ENCODE results near the gene GSTM2.
A peak's percentile ranks its signal among the peaks of the same experiment; 100 is the strongest.

Gene GSTM2

DNA sequence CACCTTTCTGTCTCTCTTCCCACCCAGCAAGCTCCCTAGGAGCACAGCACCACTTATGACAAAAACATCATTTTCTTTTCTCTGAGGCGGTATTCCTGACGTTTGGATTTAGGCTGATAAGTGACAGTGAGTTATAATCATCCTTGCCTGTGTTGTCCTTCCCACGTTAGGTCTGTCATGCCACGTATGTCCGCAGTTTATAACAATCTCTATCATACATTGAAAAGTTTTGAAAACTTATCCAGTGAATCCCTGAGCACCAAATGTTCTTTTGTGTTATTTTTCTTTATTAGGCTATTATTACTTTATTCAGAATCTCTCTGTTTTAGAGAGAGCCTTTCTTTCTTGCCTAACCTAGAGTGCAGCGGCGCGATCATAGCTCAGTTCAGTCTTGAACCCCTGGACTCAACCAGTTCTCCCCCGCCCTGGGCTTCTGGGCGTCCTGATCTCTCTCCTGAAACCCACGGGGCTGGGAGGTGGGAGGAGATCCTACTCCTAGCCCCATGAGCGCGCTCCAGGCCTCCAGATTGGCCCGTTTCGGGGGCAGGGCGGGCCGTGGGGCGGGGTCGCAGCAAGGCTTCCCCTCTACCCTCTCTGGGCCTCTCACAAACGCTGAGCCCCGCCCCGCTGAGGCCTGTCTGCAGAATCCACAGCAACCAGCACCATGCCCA is at the start of gene GSTM2:
Gene GSTM2 (plus strand): TSS at position 606 of the 671 bp plus-strand sequence. CDS start 59 bp downstream, at position 665.
- DNase-seq (ENCODE audit: low read depth), result peak; percentile 51

- no peak for DNase-seq (ENCODE audit: low read depth)
Measured at GRCh38 chr1:109618661-109619575, 48.9 kb upstream of the GSTM2 start.

- peak; percentile 65 for DNase-seq (ENCODE audit: low read depth)
Measured at GRCh38 chr1:109619576-109620400, 48.1 kb upstream of the GSTM2 start, which contains the start of the genes AMPD2 and GNAT2. Gene AMPD2, plus strand, starts transcription at chr1:109619837. Its CDS starts 1,339 bp downstream, at chr1:109621176. Gene GNAT2, minus strand, starts transcription at chr1:109619616. Its CDS starts 6,746 bp downstream, at chr1:109612870.

- DNase-seq (ENCODE audit: low read depth), result no peak
Measured at GRCh38 chr1:109620401-109620791, 47.5 kb upstream of the GSTM2 start.

DNA sequence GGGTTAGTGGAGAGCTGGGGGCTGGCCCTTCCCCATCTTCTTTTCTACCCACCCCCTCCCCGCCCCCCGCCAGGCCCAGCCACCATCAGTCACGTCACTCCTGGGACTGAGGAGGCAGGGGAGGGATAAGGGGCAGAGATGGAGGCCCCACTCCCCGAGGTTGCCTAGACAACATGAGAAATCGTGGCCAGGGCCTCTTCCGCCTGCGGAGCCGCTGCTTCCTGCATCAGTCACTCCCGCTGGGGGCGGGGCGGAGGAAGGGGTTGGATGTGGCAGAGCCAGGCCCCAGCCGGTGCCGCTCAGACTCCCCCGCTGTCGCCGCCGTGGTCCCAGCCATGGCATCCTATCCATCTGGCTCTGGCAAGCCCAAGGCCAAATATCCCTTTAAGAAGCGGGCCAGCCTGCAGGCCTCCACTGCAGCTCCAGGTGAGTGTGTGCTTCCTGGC is 47.0 kb upstream of the GSTM2 start:
- DNase-seq (ENCODE audit: low read depth), result peak; percentile 93

- no peak for DNase-seq (ENCODE audit: low read depth)
Measured at GRCh38 chr1:109621379-109622136, 46.3 kb upstream of the GSTM2 start.

GRCh38 chr1:109622137-109622892 is 45.5 kb upstream of the GSTM2 start:
- DNase-seq (ENCODE audit: low read depth), result no peak

DNA sequence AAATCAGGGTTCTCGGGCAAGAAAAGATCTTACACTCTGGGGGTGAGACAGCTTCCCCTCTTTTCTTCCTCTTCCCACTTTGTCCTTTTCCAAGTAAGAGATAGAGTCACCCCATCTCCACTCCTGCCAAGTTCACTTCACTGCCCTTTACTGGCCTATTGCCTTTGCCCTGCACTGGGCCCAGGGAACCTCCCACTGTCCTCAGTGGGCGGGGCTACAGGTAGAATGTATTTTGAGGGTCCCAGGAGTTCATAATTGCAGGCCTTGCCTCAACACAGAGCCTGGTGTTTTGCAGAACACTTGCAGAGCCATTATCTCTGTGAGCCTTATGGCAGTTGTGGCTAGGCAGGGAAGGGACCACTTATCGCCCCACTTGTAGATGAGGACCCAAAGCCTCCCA is 45.0 kb upstream of the GSTM2 start:
- DNase-seq (ENCODE audit: low read depth), result no peak

DNA sequence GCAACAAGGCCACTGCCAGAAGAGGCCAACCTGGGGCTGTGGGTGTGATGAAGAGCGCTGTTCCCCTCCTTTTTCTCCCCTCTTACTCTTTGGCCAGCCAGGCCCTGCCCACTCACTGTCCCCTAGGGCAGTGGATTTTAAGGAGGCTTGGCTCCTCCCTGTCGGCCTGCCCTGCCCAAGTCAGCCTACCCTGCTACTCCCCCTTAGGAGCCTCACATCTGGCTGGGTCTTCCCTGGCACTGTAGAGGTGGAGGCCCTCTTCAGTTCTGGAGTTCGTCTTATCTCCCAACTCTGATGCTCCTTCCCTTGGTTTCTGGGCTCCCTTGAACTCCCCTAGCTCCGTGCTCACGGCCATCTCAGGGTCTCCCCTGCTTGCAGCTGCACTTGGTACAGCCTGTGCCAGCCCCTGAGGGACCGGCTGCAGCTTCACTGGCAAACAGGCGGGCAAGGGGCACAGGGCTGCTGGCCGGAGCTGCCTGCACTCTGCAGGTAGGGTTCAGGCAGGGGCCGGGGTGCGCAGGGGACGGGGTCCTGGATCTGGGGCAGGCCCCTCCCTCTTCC is 44.2 kb upstream of the GSTM2 start:
- no peak for DNase-seq (ENCODE audit: low read depth)

DNA sequence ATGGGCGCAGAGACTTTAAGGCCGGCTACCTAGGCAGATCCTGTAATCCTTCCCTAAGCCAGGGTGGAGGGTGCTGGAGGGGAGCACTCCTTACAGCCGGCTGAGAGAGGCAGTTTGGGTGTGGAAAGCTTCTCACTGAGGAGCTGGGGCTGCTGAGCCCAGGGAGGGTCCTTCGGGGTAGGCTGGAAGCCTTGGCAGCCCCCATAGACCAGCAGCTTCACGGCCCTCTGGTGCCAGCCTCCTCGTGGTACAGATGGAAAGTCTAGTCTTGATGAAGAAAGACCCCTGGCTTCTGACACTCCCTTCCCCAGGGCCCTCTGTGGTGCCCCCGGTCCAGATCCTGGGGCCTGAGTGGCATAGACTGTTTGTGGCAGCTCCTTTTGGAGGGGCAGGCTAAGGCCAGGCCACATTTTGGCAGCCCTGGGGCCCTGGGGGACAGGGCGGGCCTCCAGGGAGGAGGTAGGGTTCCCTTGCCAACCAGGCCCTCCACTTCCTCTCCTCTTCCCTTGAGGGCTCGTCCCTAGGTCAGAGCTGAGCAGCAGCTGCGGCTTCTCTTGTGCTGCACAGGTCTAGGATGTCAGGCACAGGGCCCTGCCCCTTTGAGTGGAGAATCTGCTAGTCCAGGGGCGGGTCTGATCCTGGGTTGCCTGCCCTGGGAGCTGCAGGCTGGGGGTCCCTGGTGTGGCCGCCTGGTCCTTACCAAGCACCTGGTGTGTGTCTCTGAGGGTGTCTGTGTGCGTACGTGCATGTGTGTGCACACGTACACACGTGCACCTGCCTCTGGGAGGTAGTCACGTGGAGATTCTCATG is 43.5 kb upstream of the GSTM2 start:
- no peak for DNase-seq (ENCODE audit: low read depth)

GRCh38 chr1:109625176-109625575 is 42.7 kb upstream of the GSTM2 start:
- no peak for DNase-seq (ENCODE audit: low read depth)

DNA sequence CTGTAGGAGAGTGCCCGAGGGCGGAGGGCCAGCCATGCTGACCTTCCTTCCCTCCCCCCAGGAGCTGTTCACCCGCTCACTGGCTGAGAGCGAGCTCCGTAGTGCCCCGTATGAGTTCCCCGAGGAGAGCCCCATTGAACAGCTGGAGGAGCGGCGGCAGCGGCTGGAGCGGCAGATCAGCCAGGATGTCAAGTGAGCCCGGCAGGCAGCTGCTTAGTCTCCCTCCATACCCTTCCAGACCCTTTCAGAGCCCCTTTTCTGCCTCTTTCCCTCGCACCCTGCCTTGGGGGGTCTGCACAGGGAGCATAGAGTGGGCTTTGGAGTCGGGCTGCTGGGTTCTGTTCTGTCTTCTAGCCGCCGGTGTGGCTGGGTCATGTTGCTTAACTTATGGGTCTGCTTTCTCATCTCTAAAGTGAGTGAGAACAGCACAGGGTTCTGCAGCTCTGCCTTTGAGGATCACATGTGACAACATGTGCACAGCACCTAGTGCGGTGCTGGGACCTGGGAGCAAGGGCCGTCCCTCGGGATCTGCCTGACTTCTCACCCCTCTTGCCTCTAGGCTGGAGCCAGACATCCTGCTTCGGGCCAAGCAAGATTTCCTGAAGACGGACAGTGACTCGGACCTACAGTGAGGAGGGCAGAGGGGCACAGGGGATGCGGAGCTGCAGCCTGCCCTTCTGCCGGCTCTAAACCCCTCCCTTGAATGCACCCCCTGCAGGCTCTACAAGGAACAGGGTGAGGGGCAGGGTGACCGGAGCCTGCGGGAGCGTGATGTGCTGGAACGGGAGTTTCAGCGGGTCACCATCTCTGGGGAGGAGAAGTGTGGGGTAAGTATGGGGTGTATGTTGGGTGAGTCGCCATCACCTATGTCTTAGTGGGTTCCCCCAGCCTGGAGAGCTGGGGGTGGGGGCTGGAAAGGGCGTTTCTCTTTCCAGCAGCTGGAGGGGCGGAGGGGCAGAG is 42.0 kb upstream of the GSTM2 start:
- DNase-seq (ENCODE audit: low read depth), result no peak

GRCh38 chr1:109626682-109627408 is 41.0 kb upstream of the GSTM2 start:
- DNase-seq (ENCODE audit: low read depth), result no peak

GRCh38 chr1:109627692-109628399 is 40.0 kb upstream of the GSTM2 start:
- DNase-seq (ENCODE audit: low read depth), result no peak

DNA sequence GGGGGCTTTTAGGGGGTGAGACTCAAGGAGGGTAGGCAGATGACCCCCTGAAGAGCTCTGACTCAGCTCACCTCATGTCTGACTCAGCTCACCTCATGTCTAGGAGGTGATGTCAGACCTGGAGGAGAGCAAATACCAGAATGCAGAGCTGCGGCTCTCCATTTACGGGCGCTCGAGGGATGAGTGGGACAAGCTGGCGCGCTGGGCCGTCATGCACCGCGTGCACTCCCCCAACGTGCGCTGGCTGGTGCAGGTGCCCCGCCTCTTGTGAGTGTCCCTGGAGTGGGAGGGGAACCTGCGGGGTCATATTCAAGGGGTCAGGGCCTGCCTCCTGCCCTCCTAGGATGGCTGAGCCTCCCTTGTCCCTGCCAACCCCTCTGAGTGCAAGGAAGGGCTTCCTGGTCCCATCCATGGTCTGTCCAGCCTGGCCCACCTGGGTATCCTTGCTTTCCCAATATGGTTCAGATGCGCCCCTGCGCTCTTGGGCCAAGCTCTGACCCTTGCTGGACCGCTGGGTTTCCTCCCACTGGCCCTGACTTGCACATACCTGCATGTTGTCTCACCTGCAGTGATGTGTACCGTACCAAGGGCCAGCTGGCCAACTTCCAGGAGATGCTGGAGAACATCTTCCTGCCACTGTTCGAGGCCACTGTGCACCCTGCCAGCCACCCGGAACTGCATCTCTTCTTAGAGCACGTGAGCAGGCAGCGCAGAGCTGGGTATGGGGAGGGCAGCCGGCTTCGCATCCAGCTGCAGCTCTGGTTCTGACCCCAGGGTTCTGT is 39.1 kb upstream of the GSTM2 start:
- DNase-seq (ENCODE audit: low read depth), result no peak

Data from stimulated activated CD8-positive, alpha-beta memory T cell treated with anti-CD3 and anti-CD28 coated beads, Interleukin-12 subunit alpha, Interleukin-12 subunit beta, amount 100 ng/mL, for 4 hours (primary cell).